Activated CD8-positive, alpha-beta T cell treated with anti-CD3 and anti-CD28 coated beads, Interleukin-2, amount 10 ng/mL, durations not matched to agents 7 days and 5 days (primary cell): Measurements from ENCODE around the gene TUBGCP6. TPM values are rescaled to one million over a fixed set of nuclear protein-coding genes. Genes with fewer than 3 reads are reported as not detected.

Experiments
- ATAC-seq: fragments of 150-1000 bp; cut with Tn5 transposase; one replicate; pipeline ENCODE4 v1.10.0; 2021; ENCODE audit warnings: moderate library complexity
- CTCF ChIA-PET: fragments of 350-600 bp; sonication (Branson Sonifier 250); formaldehyde crosslinking; loops from one replicate; lab custom pipeline; 2021; ENCODE audit warnings: antibody characterized with exemption; lab: Charles Lee
- POLR2A ChIA-PET: fragments of 350-600 bp; sonication (Branson Sonifier 250); formaldehyde crosslinking; loops from one replicate; lab custom pipeline; 2021; ENCODE audit warnings: antibody characterized with exemption; lab: Charles Lee
- DNase-seq: peaks from one replicate; pipeline ENCODE4 v3.0.0-alpha.2; 2020
- H3K27ac Mint-ChIP-seq: one replicate; pipeline ENCODE4 v1.8.0; 2021; ENCODE audit warnings: mild to moderate bottlenecking, mixed read lengths
- H3K27me3 Mint-ChIP-seq: one replicate; pipeline ENCODE4 v1.8.0; 2021; ENCODE audit warnings: low read depth, mixed read lengths
- H3K36me3 Mint-ChIP-seq: one replicate; pipeline ENCODE4 v1.8.0; 2021; ENCODE audit warnings: low read depth, mixed read lengths
- H3K4me1 Mint-ChIP-seq: one replicate; pipeline ENCODE4 v1.8.0; 2021; ENCODE audit warnings: low read depth, mixed read lengths
- H3K4me3 Mint-ChIP-seq: one replicate; pipeline ENCODE4 v1.8.0; 2021; ENCODE audit warnings: mild to moderate bottlenecking, mixed read lengths
- H3K9me3 Mint-ChIP-seq: one replicate; pipeline ENCODE4 v1.8.0; 2022; ENCODE audit warnings: mixed read lengths; ENCODE audit not compliant: insufficient read depth
- total RNA-seq, 2 experiments: library from RNA; stranded (reverse); gene quantifications; one replicate each; pipeline ENCODE4 v1.2.3, GENCODE V29; 2021

The TUBGCP6 gene
- 10 to 100 TPM; 53.2 to 58.1 TPM for total RNA-seq

- peak within 1 kb of the TSS; percentile 95 for H3K4me3 Mint-ChIP-seq
- peaks cover 41% of the 10 kb centered on the region for H3K4me1 Mint-ChIP-seq
- H3K27me3 Mint-ChIP-seq, result no peaks in the 10 kb centered on the region
- peaks cover 31% of the 10 kb centered on the region for H3K36me3 Mint-ChIP-seq
- POLR2A ChIA-PET, result interaction anchor here (0.6 to 3.1 kb wide), 12 partner anchors 10 to 376 kb away, joined by 3 to 14 read pairs (median 4); partner anchors contain the start of genes PLXNB2 and SCO2
- no peaks in the 10 kb centered on the region for H3K9me3 Mint-ChIP-seq
- CTCF ChIA-PET, result interaction anchor here (0.7 to 1.9 kb wide), 12 partner anchors 8 to 383 kb away, joined by 3 to 5 read pairs (median 3); partner anchors contain the start of gene SCO2
- peak; percentile 81 for ATAC-seq
- peak; percentile 95 for DNase-seq
- peak within 1 kb of the TSS; percentile 99 for H3K27ac Mint-ChIP-seq
Measured at GRCh38 chr22:50244420-50245213, at the start of gene TUBGCP6. Gene TUBGCP6, minus strand, starts transcription at chr22:50245023. Its CDS starts 564 bp downstream, at chr22:50244459.

- no peak for ATAC-seq
- Mint-ChIP-seq H3K36me3 (peaks cover 3% of the 10 kb centered on the region), H3K4me1 (peaks cover 25% of the 10 kb centered on the region), H3K9me3 (no peaks in the 10 kb centered on the region), H3K4me3 (peak overlapping the region; percentile 66), H3K27me3 (no peaks in the 10 kb centered on the region), H3K27ac (peak overlapping the region; percentile 81)
- ChIA-PET CTCF (interaction anchor here (1.1 to 2.8 kb wide), 8 partner anchors 11 to 329 kb away, joined by 3 to 19 read pairs (median 5); partner anchors contain the start of gene DENND6B), POLR2A (interaction anchor here (0.9 to 2.8 kb wide), 7 partner anchors 9 to 327 kb away, joined by 3 to 23 read pairs (median 6); partner anchors contain the start of gene PLXNB2)
- no peak for DNase-seq
Measured at GRCh38 chr22:50294319-50294656, 49.5 kb upstream of the TUBGCP6 start.

GRCh38 chr22:50293441-50294318, 48.9 kb upstream of the TUBGCP6 start:
- ChIA-PET POLR2A (interaction anchor here (0.5 to 2.8 kb wide), 9 partner anchors 10 to 331 kb away, joined by 3 to 23 read pairs (median 4); partner anchors contain the start of gene PLXNB2), CTCF (interaction anchor here (0.6 to 2.8 kb wide), 10 partner anchors 10 to 329 kb away, joined by 3 to 19 read pairs (median 4); partner anchors contain the start of gene DENND6B)
- DNase-seq (peak; percentile 42), ATAC-seq (peak; percentile 54)
- H3K9me3 Mint-ChIP-seq, result no peaks in the 10 kb centered on the region
- H3K4me1 Mint-ChIP-seq, result peaks cover 25% of the 10 kb centered on the region
- peak overlapping the region; percentile 66 for H3K4me3 Mint-ChIP-seq
- H3K27ac Mint-ChIP-seq, result peak overlapping the region; percentile 81
- no peaks in the 10 kb centered on the region for H3K27me3 Mint-ChIP-seq
- peaks cover 3% of the 10 kb centered on the region for H3K36me3 Mint-ChIP-seq

- DNase-seq, result peak; percentile 56
- peak overlapping the region; percentile 68 for H3K27ac Mint-ChIP-seq
- ChIA-PET POLR2A (interaction anchor here (0.6 to 2.8 kb wide), 4 partner anchors 11 to 129 kb away, joined by 3 to 23 read pairs (median 6); partner anchors contain the start of gene PLXNB2), CTCF (interaction anchor here (0.6 to 2.8 kb wide), 8 partner anchors 11 to 289 kb away, joined by 3 to 19 read pairs (median 4); partner anchors contain the start of genes DENND6B and HDAC10)
- no peaks in the 10 kb centered on the region for H3K9me3 Mint-ChIP-seq
- H3K4me1 Mint-ChIP-seq, result peaks cover 25% of the 10 kb centered on the region
- H3K4me3 Mint-ChIP-seq, result peak overlapping the region; percentile 78
- ATAC-seq, result peak; percentile 64
- H3K27me3 Mint-ChIP-seq, result no peaks in the 10 kb centered on the region
- peaks cover 3% of the 10 kb centered on the region for H3K36me3 Mint-ChIP-seq
Measured at GRCh38 chr22:50292643-50293440, 48.0 kb upstream of the TUBGCP6 start.

GRCh38 chr22:50289942-50290630, 45.3 kb upstream of the TUBGCP6 start:
- Mint-ChIP-seq H3K4me1 (peaks cover 25% of the 10 kb centered on the region), H3K27ac (no peak overlapping the region), H3K4me3 (no peak overlapping the region), H3K27me3 (no peaks in the 10 kb centered on the region), H3K36me3 (peaks cover 3% of the 10 kb centered on the region), H3K9me3 (no peaks in the 10 kb centered on the region)
- DNase-seq (no peak), ATAC-seq (no peak)
- CTCF ChIA-PET, result interaction anchor here (1.0 kb wide), 1 partner anchor 14 kb away, joined by 3 read pairs; no protein-coding TSS in a partner anchor
- POLR2A ChIA-PET, result interaction anchor here (0.8 to 1.4 kb wide), 2 partner anchors 14 to 17 kb away, joined by 3 read pairs; partner anchors contain the start of gene PLXNB2

- ChIA-PET CTCF (interaction anchor here (1.0 kb wide), 1 partner anchor 13 kb away, joined by 3 read pairs; no protein-coding TSS in a partner anchor), POLR2A (no interaction called here)
- no peak for DNase-seq
- no peak overlapping the region for H3K27ac Mint-ChIP-seq
- H3K27me3 Mint-ChIP-seq, result no peaks in the 10 kb centered on the region
- peaks cover 23% of the 10 kb centered on the region for H3K4me1 Mint-ChIP-seq
- no peak for ATAC-seq
- H3K4me3 Mint-ChIP-seq, result no peak overlapping the region
- peaks cover 7% of the 10 kb centered on the region for H3K36me3 Mint-ChIP-seq
- H3K9me3 Mint-ChIP-seq, result no peaks in the 10 kb centered on the region
Measured at GRCh38 chr22:50289151-50289941, 44.5 kb upstream of the TUBGCP6 start.

- no peaks in the 10 kb centered on the region for H3K27me3 Mint-ChIP-seq
- H3K9me3 Mint-ChIP-seq, result no peaks in the 10 kb centered on the region
- H3K4me3 Mint-ChIP-seq, result no peak overlapping the region
- peaks cover 13% of the 10 kb centered on the region for H3K4me1 Mint-ChIP-seq
- DNase-seq (no peak), ATAC-seq (no peak)
- CTCF ChIA-PET, result no interaction called here
- H3K36me3 Mint-ChIP-seq, result peaks cover 7% of the 10 kb centered on the region
- POLR2A ChIA-PET, result no interaction called here
- H3K27ac Mint-ChIP-seq, result no peak overlapping the region
Measured at GRCh38 chr22:50287731-50288130, 42.9 kb upstream of the TUBGCP6 start.

GRCh38 chr22:50286701-50287318, 42.0 kb upstream of the TUBGCP6 start:
- Mint-ChIP-seq H3K27ac (no peak overlapping the region), H3K27me3 (no peaks in the 10 kb centered on the region), H3K36me3 (peaks cover 4% of the 10 kb centered on the region), H3K4me3 (no peak overlapping the region), H3K9me3 (no peaks in the 10 kb centered on the region), H3K4me1 (peaks cover 4% of the 10 kb centered on the region)
- ChIA-PET POLR2A (no interaction called here), CTCF (no interaction called here)
- ATAC-seq, result no peak
- DNase-seq, result no peak

- CTCF ChIA-PET, result no interaction called here
- POLR2A ChIA-PET, result no interaction called here
- no peak overlapping the region for H3K4me3 Mint-ChIP-seq
- H3K4me1 Mint-ChIP-seq, result no peaks in the 10 kb centered on the region
- no peaks in the 10 kb centered on the region for H3K27me3 Mint-ChIP-seq
- no peaks in the 10 kb centered on the region for H3K9me3 Mint-ChIP-seq
- no peak overlapping the region for H3K27ac Mint-ChIP-seq
- DNase-seq, result no peak
- no peak for ATAC-seq
- peaks cover 4% of the 10 kb centered on the region for H3K36me3 Mint-ChIP-seq
Measured at GRCh38 chr22:50286275-50286674, 41.5 kb upstream of the TUBGCP6 start.
